HT-29 (cell line): Measurements from ENCODE around the gene RBMS1. TPM values are rescaled to one million over a fixed set of nuclear protein-coding genes. Genes with fewer than 3 reads are reported as not detected.
"Not testable (repeated sequence)": the region's sequence is repeated elsewhere in the genome, so short reads cannot be mapped to it uniquely, and the experiment has no call there.

Experiments
- DNase-seq: peaks from one replicate; pipeline ENCODE4 v3.0.0-alpha.2; 2015; ENCODE audit warnings: low spot score
- total RNA-seq: library from RNA; depleted of rRNA; stranded (reverse); fragments of >200 nt; shearing (Covaris generic); gene quantifications from 2 replicates; pipeline ENCODE4 v1.2.3, GENCODE V29; 2014

Gene RBMS1
- total RNA-seq, 1 experiment from 2014 or later = 11.1 TPM

GRCh38 chr2:160434254-160434948 is 59.2 kb downstream of the RBMS1 start:
- DNase-seq = no peak

GRCh38 chr2:160433466-160434140 is 60.0 kb downstream of the RBMS1 start:
- DNase-seq = peak; percentile 61

DNA sequence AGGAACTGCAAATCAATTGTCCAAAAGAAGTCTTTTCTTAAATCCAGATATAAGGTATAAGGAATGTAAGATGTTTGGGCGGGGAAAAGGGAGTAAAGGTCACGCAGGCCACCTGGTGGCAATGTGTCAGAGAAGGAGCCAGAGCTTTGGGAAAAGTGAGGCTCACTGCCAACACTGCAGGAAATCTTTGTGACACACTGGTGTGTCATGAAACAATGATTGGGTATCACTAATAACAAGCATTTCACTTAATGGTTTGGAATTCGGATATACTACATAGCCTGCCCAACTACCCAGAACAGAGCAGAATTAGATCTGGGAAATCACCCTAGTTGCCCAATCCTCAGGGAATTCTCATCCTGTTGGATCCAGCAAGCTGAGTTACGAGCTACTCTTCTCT is 61.0 kb downstream of the RBMS1 start:
- peak; percentile 64 for DNase-seq

DNA sequence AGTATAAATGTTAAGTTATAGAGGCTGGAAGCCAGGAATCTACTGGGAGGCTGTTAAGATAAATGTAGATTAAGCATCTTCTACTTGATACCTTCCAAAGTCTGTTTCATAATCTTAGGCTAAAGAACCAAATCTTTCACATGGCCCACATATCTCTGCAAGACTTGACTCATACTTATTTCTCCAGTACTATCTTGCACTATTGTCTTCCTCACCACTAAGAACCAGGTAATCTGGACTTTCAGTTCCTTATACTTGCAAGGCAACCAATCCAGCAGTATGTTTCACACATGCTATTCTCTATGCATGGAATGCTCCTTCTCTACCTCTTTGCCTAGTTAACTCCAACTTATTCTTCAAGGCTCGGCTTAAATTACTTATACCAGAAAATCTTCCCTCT is 62.2 kb downstream of the RBMS1 start:
- DNase-seq = no peak

DNA sequence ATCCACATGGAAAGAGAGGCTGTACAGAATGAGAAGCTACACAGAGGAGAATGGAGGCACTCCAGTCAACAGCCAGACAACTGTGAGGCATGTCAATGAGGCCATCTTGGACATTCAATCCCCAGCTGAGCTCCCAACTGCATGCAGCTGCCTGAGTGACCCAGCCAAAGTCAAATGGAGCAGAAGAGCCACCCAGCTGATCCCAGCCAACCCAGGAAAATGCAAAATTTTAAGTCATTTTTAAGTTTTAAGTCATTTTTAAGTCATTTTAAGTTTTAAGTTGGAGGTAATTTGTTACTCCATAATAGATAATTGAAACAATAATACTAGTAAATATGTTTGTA is 63.6 kb downstream of the RBMS1 start:
- DNase-seq = no peak

- DNase-seq = peak; percentile 77
These were observed 64.2 kb downstream of the RBMS1 start for GRCh38 chr2:160429248-160430000.

DNA sequence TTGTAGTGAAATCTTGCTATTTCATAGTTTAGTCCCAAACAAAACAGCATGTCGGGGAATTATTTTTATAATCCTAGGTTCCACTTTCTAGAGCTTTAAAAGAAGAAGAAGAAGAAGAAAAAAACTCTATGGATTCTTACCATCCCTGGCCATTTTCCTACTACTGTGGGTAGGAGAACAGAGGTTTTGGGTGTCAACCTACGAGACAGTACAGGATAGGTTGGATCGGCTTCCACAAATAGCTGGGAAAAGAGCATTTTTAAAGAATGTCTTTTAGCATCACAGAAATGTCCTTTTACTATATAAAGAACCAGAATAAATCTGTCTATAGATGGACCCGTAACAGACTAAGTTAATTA is 65.2 kb downstream of the RBMS1 start:
- no peak for DNase-seq

GRCh38 chr2:160427629-160428404 is 65.8 kb downstream of the RBMS1 start:
- DNase-seq = no peak

DNA sequence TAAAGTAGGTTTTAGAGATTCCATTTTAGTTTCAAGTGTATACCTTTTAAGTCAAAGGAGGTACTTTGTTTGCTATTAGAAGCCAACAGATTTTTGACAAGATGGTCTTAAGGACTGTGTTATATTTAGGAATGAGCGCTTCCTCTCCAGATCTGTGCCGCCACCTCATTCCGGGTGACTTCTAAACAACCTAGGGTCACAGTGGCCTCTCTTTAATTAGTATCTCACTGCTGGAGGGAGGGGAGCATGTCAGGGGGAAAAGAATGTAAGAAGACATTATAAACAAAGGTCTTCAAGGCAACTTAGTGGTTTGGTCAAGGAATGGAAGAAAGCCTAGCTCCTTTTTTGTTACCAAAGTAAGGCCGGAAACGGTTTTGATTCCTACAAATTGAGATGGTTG is 67.0 kb downstream of the RBMS1 start:
- DNase-seq = no peak

- no peak for DNase-seq
These were observed 68.0 kb downstream of the RBMS1 start for GRCh38 chr2:160425434-160426151.

- no peak for DNase-seq
These were observed 70.5 kb downstream of the RBMS1 start for GRCh38 chr2:160423126-160423525.

GRCh38 chr2:160421646-160422501 is 71.7 kb downstream of the RBMS1 start:
- DNase-seq = not testable (repeated sequence)

DNA sequence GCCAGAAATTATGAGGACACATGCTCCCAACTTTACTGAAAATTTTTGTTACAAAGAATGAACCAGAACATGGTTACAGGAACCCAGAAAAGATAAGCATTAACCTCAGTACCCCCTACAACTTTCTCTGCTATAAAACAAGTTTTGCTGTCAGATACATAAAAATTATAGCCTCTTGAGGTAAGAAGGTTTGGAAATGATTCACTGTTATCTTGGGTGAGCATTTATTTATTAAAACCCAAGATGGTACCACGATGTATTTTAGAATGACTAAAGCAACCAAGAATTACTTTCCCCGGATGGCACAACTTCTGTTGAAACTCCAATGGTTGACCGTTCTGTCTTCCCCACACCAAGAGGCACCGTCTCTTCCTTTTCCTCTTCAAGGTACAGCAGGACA is 72.9 kb downstream of the RBMS1 start:
- DNase-seq = no peak

DNA sequence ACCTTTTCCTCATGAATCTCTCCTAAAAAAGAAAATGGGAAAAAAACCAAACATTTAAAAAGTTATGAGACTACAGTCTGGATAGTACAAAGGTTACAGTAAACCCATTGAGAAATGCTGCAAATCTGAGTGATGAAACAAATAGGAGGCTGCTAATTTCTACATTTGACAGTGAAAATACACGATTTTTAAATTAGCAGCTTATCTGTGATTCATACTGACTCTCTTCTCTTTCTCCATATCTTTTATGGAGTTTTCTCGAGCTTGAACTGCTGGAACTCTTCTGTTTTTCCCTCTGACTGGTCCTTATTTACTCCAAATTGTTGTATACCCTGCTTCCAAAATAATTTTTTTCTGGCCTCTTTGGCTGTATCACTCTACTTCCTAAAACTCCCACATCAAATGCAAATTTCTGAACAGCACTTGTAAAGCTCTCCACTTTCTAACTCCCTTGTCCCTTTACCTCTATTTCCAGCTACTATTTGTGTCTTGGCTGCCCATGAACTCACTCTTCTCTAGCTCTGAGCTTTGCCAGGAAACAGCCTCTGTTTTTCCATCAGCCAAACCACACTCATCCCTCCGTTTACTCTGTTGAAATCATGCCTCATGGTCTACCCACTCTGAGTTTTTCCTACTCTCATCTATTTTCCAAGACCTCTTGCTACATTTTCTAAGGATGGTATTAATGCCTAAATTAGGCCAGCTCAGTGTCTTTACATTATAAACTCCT is 73.7 kb downstream of the RBMS1 start:
- DNase-seq = no peak

DNA sequence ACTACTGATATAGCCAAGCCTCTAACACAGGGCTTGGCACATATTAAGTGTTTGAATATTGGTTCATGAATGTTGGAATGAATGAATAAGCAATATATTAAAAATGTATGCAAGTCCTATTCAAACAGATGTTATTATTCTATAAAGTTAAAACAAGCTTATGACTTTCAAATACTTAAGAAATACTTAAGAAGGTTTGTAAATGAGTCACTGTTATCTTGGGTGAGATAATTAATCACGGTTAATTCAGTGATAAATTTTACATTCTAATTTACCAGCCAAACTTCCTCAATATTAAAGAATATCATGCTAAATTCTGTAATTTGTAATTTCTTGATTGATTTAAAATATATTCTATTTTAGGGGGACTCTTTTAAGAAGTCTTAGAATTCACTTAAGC is 74.8 kb downstream of the RBMS1 start:
- DNase-seq = no peak

DNA sequence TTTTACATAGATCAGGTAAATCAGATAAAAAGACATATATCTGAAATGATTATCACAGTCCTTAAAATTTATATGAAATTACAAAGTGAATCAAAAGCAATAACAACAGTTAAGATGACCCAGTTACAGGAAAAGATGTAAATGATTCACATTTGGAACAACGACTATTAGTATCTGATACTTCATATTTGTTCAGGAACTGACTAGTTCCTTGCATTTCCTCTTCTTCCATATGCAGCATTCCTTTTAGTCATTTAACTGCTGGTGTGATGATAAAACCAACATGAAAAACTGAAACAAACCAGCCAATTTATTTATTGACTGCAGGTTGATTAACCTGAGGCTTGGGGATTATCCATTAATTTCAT is 75.2 kb downstream of the RBMS1 start:
- DNase-seq = no peak

GRCh38 chr2:160417745-160418397 is 75.7 kb downstream of the RBMS1 start:
- DNase-seq = no peak

GRCh38 chr2:160415991-160416390 is 77.6 kb downstream of the RBMS1 start:
- no peak for DNase-seq

DNA sequence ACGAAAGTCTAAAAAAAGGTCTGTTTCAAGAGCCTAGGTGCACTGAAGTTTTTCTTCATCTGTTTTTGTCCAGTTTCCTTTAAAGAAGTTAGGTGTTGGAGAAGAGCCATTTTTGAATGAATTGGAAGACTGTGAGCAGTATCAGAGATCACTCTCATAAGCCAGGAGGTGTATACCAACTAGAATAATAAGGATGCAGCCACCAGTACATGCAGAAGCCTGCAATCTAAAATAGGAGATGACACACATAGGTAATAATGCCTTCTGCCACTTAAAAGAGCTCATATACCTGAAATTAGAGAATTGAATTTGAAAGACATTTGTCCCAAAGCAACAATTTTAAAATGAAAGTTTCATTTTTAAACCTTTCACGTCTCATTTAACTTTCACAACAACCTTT is 81.7 kb downstream of the RBMS1 start:
- DNase-seq = no peak
